H1 (cell line): ENCODE data around the gene RNF220. TPM values are rescaled to one million over a fixed set of nuclear protein-coding genes. Genes with fewer than 3 reads are reported as not detected.

Experiments
- CTCF ChIA-PET: fragments of 300-600 bp; sonication (Branson Sonifier 250); formaldehyde crosslinking; loops from one replicate; lab custom pipeline; 2021; ENCODE audit not compliant: partially characterized antibody; lab: Charles Lee
- POLR2A ChIA-PET: fragments of 300-600 bp; sonication (Branson Sonifier 250); formaldehyde crosslinking; loops from one replicate; lab custom pipeline; 2021; ENCODE audit warnings: inconsistent platforms; ENCODE audit not compliant: partially characterized antibody; lab: Charles Lee
- DNase-seq, 2 experiments: peaks; one replicate each; pipeline versions ENCODE4 v3.0.0 to v3.0.0-alpha.2; 2010 to 2022; ENCODE audit warnings: low spot score in 2 of 2, low read depth in 1 of 2, mixed read lengths in 1 of 2
- FAIRE-seq: peaks from 2 replicates; lab custom pipeline; 2011; peaks lifted over from hg19 to GRCh38; lab: Jason Lieb, UNC
- H2AFZ ChIP-seq: 2 replicates; pipeline ENCODE4 v1.8.1; 2012; ENCODE audit warnings: low read length, inconsistent platforms
- H2AK5ac ChIP-seq: 2 replicates; pipeline ENCODE4 v1.6.1; 2013; ENCODE audit warnings: low read depth, low read length
- H2BK120ac ChIP-seq: replicated peaks from 2 replicates; pipeline ENCODE3; 2013; ENCODE audit warnings: low read depth, low read length, inconsistent platforms
- H2BK12ac ChIP-seq: 2 replicates; pipeline ENCODE4 v1.6.1; 2013; ENCODE audit warnings: low read depth, low read length
- H2BK15ac ChIP-seq: 2 replicates; pipeline ENCODE4 v1.6.1; 2013; ENCODE audit warnings: low read length
- H2BK20ac ChIP-seq: 2 replicates; pipeline ENCODE4 v1.6.1; 2013; ENCODE audit warnings: low read length
- H2BK5ac ChIP-seq: 2 replicates; pipeline ENCODE4 v1.6.1; 2013; ENCODE audit warnings: low read depth, low read length
- H3K14ac ChIP-seq: 2 replicates; pipeline ENCODE4 v1.6.1; 2013; ENCODE audit warnings: inconsistent platforms; ENCODE audit not compliant: insufficient read length
- H3K18ac ChIP-seq: 2 replicates; pipeline ENCODE4 v1.6.1; 2013; ENCODE audit warnings: low read length; ENCODE audit errors: extremely low read depth
- H3K23ac ChIP-seq: 2 replicates; pipeline ENCODE4 v1.6.1; 2013; ENCODE audit warnings: inconsistent platforms; ENCODE audit not compliant: insufficient read length
- H3K23me2 ChIP-seq: 2 replicates; pipeline ENCODE4 v1.6.1; 2013; ENCODE audit warnings: low read depth, low read length
- H3K27ac ChIP-seq: 2 replicates; pipeline ENCODE4 v1.6.1; 2011; ENCODE audit warnings: low read depth, low read length, inconsistent platforms
- H3K27me3 ChIP-seq, 4 experiments: replicated peaks in 1 of 4; 1 replicate in 1 of 4; 2 replicates in 3 of 4; pipeline versions ENCODE4 v1.6.1 to v1.8.1; 2011 to 2013; ENCODE audit warnings: low read length in 3 of 4, mild to moderate bottlenecking in 3 of 4, inconsistent platforms in 2 of 4, mixed read lengths in 2 of 4, moderate library complexity in 1 of 4; ENCODE audit not compliant: control insufficient read depth in 3 of 4, insufficient read depth in 3 of 4; ENCODE audit errors: extremely low read depth in 1 of 4
- H3K36me3 ChIP-seq, 4 experiments: 2 replicates each; pipeline versions ENCODE4 v1.6.1 to v1.8.1; 2011 to 2013; ENCODE audit warnings: mild to moderate bottlenecking in 4 of 4, low read length in 3 of 4, moderate library complexity in 2 of 4, control low read depth in 1 of 4, inconsistent platforms in 1 of 4; ENCODE audit not compliant: insufficient read depth in 4 of 4, control insufficient read depth in 2 of 4
- H3K4ac ChIP-seq: replicated peaks from 2 replicates; pipeline ENCODE3; 2013; ENCODE audit warnings: low read length, low read depth, mixed read lengths, inconsistent platforms; ENCODE audit not compliant: insufficient read length
- H3K4me1 ChIP-seq, 4 experiments: replicated peaks in 1 of 4; 1 replicate in 1 of 4; 2 replicates in 3 of 4; pipeline versions ENCODE4 v1.6.1 to v1.8.1; 2011 to 2013; ENCODE audit warnings: low read length in 3 of 4, inconsistent platforms in 2 of 4, mixed read lengths in 1 of 4; ENCODE audit not compliant: insufficient read depth in 4 of 4, control insufficient read depth in 3 of 4
- H3K4me2 ChIP-seq, 2 experiments: 2 replicates each; pipeline versions ENCODE4 v1.6.1 to v1.8.1; 2011 to 2013; ENCODE audit warnings: low read depth in 2 of 2, low read length in 2 of 2, control low read depth in 1 of 2, inconsistent platforms in 1 of 2, mild to moderate bottlenecking in 1 of 2; ENCODE audit not compliant: insufficient read depth in 1 of 2
- H3K4me3 ChIP-seq, 4 experiments: fragments of 200-600, 300-600 bp in 1 of 4; sonication (generic), shearing (Covaris generic), sonication (Bioruptor Twin) in 1 of 4; 2 replicates each; pipeline versions ENCODE4 v1.5.1 to v1.8.1; 2011 to 2016; ENCODE audit warnings: low read length in 4 of 4, low read depth in 3 of 4, control low read depth in 2 of 4, inconsistent platforms in 2 of 4, mild to moderate bottlenecking in 2 of 4, mixed read lengths in 1 of 4, moderate library complexity in 1 of 4; ENCODE audit not compliant: insufficient read depth in 2 of 4; ENCODE audit errors: extremely low read depth in 1 of 4
- H3K56ac ChIP-seq: replicated peaks from 2 replicates; pipeline ENCODE3; 2013; ENCODE audit warnings: low read depth, mild to moderate bottlenecking, mixed read lengths, low read length, inconsistent platforms; ENCODE audit not compliant: insufficient read length
- H3K79me1 ChIP-seq: 2 replicates; pipeline ENCODE4 v1.6.1; 2013; ENCODE audit warnings: low read depth, low read length, control low read depth
- H3K79me2 ChIP-seq, 2 experiments: 2 replicates each; pipeline versions ENCODE4 v1.6.1 to v1.8.1; 2012 to 2013; ENCODE audit warnings: low read length in 2 of 2, mild to moderate bottlenecking in 2 of 2, inconsistent platforms in 1 of 2; ENCODE audit not compliant: insufficient read depth in 2 of 2, control insufficient read depth in 1 of 2
- H3K9ac ChIP-seq, 4 experiments: replicated peaks in 1 of 4; 1 replicate in 1 of 4; 2 replicates in 3 of 4; pipeline versions ENCODE4 v1.6.1 to v1.8.1; 2011 to 2013; ENCODE audit warnings: low read depth in 3 of 4, low read length in 3 of 4, control low read depth in 2 of 4, mild to moderate bottlenecking in 2 of 4, moderate library complexity in 2 of 4, inconsistent platforms in 1 of 4; ENCODE audit errors: extremely low read depth in 1 of 4
- H3K9me3 ChIP-seq, 2 experiments: 2 replicates each; pipeline versions ENCODE4 v1.6.1 to v1.8.1; 2012 to 2013; ENCODE audit warnings: mild to moderate bottlenecking in 2 of 2, moderate library complexity in 2 of 2, control low read depth in 1 of 2, inconsistent platforms in 1 of 2, low read depth in 1 of 2, low read length in 1 of 2, mixed read lengths in 1 of 2; ENCODE audit not compliant: insufficient read depth in 2 of 2
- H4K20me1 ChIP-seq, 2 experiments: replicated peaks in 1 of 2; 2 replicates each; pipeline versions ENCODE3 to v1.8.1; 2011 to 2013; ENCODE audit warnings: inconsistent platforms in 2 of 2, low read length in 2 of 2, mild to moderate bottlenecking in 1 of 2; ENCODE audit not compliant: insufficient read depth in 2 of 2, control insufficient read depth in 1 of 2
- H4K5ac ChIP-seq: 2 replicates; pipeline ENCODE4 v1.6.1; 2013; ENCODE audit warnings: low read length, low read depth, mixed read lengths, inconsistent platforms; ENCODE audit not compliant: insufficient read length
- H4K8ac ChIP-seq: 2 replicates; pipeline ENCODE4 v1.8.0; 2013; ENCODE audit warnings: mild to moderate bottlenecking, moderate library complexity, low read length, inconsistent platforms; ENCODE audit not compliant: insufficient read depth; ENCODE audit errors: extremely low read depth
- H4K91ac ChIP-seq: replicated peaks from 2 replicates; pipeline ENCODE3; 2013; ENCODE audit warnings: low read length, mixed read lengths, inconsistent platforms; ENCODE audit not compliant: insufficient read length
- ASH2L ChIP-seq: fragments of 200-600, 300-600 bp; sonication (generic); IDR thresholded peaks from one replicate; pipeline ENCODE4 v1.7.1; 2017; ENCODE audit warnings: low read length
- WGBS, 2 experiments: shearing (Covaris generic) in 1 of 2; methylation state at CpG; one replicate each; pipeline versions ENCODE4 v1.1.6 to v1.1.7; 2013 to 2015; ENCODE audit warnings: low lambda C conversion rate in 2 of 2, mixed read lengths in 2 of 2, inconsistent platforms in 1 of 2, low coverage in 1 of 2, missing lambda C conversion rate in 1 of 2; ENCODE audit not compliant: insufficient replicate concordance in 2 of 2, insufficient coverage in 1 of 2, insufficient read length in 1 of 2; ENCODE audit errors: extremely low coverage in 1 of 2, missing lambda C conversion rate in 1 of 2; 5-methylcytosine and 5-hydroxymethylcytosine counted together
- polyA plus RNA-seq, 7 experiments: library from polyadenylated mRNA; depleted of rRNA in 3 of 7; stranded (reverse) in 5 of 7; unstranded in 2 of 7; fragments of >200 nt in 5 of 7; fragments of 200-250 nt in 2 of 7; gene quantifications; 1 replicate in 5 of 7; 2 replicates in 1 of 7; 4 replicates in 1 of 7; pipeline versions ENCODE4 v1.2.1 to v1.2.3, GENCODE V29; 2011 to 2013; ENCODE audit warnings: missing spikeins in 2 of 7, mixed read lengths in 2 of 7
- total RNA-seq: library from RNA; stranded (reverse); fragmentation: NEBNext Ultra II Directional; extraction: Animal tissue kit (Norgen Biotek cat#: 25700); gene quantifications from 2 replicates; pipeline ENCODE4 v1.2.1, GENCODE V29; 2021

The RNF220 gene
- total and polyA plus RNA-seq, 2 of the 8 experiments (the other 6 are each of a cell fraction or from before 2014, with no cell fraction given): 123 to 160 TPM

DNA sequence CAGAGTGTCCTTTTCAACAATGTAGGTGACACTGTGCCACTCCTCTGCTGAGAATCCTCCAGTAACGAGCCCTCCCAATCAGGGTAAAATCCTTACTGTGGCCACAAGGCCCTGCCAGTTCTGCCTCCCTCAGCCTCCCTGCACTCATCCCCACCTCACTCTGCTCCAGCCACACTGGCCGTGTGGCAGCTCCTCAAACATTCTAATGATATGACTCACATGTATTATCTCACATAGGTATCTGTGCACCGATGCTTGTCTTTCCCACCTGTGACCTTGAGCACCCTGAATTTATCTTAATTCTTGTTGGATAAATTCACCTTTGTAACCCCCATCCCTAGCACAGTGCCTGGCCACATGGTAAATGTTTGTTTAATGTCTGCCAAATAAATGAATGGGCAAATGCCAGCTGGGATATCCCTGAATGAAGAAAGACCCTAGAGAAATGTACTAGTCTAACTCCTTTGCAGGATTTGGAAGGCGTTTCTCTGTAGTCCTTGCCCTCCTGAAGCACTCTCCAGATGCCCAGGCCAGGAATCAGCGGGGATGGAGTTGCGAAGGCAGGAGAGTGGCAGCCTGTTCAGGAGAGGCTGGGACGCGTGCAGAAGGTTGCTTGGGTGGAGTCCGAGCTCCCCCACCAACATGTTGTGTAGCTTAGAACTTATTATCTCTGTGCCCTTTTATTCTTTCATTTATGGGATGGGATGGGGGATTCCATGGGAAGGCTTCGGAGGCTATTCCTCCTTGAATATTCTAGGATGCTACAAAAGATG lies 163.3 kb downstream of the RNF220 start:
- Histone ChIP-seq H2BK120ac (no peak overlapping the region), H3K23ac (no peak overlapping the region), H2BK15ac (no peak overlapping the region), H3K27me3 (peaks cover 0 to 2% (median 0%) of the 10 kb centered on the region in 4 experiments; a peak in 1 of 7 replicates), H3K36me3 (no peaks in the 10 kb centered on the region), H3K56ac (no peak overlapping the region), H3K23me2 (no peaks in the 10 kb centered on the region), H3K9me3 (no peaks in the 10 kb centered on the region), H3K18ac (no peak overlapping the region), H2AFZ (no peak overlapping the region), H3K79me2 (no peaks in the 10 kb centered on the region), H4K20me1 (peaks cover 0 to 2% of the 10 kb centered on the region in 2 experiments), H2BK5ac (no peak overlapping the region), H2AK5ac (no peak overlapping the region), H3K4ac (no peak overlapping the region), H4K5ac (no peak overlapping the region), H3K4me2 (no peak overlapping the region), H2BK20ac (0 out of 2 replicates have a peak overlapping the region, but pooled peaks have one; percentile 80), H3K27ac (no peak overlapping the region), H4K91ac (no peak overlapping the region), H4K8ac (no peak overlapping the region), H3K9ac (no peak overlapping the region), H3K14ac (no peak overlapping the region), H2BK12ac (no peak overlapping the region), H3K4me1 (peaks cover 0 to 10% (median 3%) of the 10 kb centered on the region in 4 experiments; a peak in 5 of 7 replicates), H3K4me3 (no peak overlapping the region), H3K79me1 (no peaks in the 10 kb centered on the region)
- ChIA-PET CTCF (interaction anchor here (1.1 to 11.1 kb wide), 13 partner anchors 8 to 264 kb away, joined by 3 to 112 read pairs (median 4); no protein-coding TSS in a partner anchor), POLR2A (no interaction called here)
- TF ChIP-seq ASH2L: no peak
- no peak for DNase-seq
- no peak for FAIRE-seq
- 91% methylated on average over 10 of the region's 10 CpGs; no CpG with 5 or more reads in 1 of the 2 experiments for WGBS, 2 experiments
